ENCODE results near the gene CNN2.

The CNN2 gene

DNA sequence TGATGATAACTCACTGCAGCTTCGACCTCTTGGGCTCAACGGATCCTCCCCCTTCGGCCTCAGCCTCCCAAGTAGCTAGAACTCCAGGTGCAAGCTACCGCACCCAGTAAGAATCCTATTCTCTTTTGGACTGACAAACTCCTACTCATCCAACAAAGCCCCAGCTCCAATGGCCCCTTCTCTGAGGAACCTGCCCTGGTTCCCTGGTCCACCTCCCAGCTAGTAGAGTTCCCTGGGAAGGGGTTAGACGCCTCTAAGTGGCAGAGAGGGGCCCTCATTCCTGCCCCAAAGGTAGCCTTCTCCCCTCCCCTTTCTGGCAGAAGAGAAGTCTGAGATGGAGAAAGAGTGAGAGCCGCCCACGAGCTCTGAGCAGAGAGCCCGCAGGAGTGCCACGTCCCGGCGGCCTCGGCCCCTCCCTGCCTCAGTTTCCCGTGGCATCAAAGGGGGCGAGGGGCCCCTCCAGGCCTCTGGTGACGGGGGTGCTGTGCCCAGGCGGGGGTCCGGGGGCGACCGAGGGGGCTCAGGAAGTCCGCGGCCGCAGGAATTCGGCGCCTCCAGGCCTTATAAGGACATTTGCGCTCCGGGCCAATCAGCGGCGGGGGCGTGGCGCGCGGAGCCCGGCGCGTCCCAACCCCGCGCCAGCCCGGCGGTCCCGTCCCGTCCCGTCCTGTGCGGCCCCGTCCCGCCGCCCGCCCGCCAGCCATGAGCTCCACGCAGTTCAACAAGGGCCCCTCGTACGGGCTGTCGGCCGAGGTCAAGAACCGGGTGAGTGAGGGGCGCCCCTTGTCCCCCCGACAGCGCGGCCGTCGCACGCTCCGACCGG lies at the start of gene CNN2:
Gene CNN2, plus strand, starts transcription at position 649 of the 823 bp plus-strand sequence. Its CDS starts 54 bp downstream, at position 703.
- peak within 1 kb of the TSS; percentile 48 for H3K27ac ChIP-seq
- TF ChIP-seq, protein P1, sequence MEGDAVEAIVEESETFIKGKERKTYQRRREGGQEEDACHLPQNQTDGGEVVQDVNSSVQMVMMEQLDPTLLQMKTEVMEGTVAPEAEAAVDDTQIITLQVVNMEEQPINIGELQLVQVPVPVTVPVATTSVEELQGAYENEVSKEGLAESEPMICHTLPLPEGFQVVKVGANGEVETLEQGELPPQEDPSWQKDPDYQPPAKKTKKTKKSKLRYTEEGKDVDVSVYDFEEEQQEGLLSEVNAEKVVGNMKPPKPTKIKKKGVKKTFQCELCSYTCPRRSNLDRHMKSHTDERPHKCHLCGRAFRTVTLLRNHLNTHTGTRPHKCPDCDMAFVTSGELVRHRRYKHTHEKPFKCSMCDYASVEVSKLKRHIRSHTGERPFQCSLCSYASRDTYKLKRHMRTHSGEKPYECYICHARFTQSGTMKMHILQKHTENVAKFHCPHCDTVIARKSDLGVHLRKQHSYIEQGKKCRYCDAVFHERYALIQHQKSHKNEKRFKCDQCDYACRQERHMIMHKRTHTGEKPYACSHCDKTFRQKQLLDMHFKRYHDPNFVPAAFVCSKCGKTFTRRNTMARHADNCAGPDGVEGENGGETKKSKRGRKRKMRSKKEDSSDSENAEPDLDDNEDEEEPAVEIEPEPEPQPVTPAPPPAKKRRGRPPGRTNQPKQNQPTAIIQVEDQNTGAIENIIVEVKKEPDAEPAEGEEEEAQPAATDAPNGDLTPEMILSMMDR (IDR thresholded peaks at IDR 0.05), result no peak
- no peak for TF ChIP-seq ZFX (IDR thresholded peaks at IDR 0.05; ENCODE audit: borderline replicate concordance)

DNA sequence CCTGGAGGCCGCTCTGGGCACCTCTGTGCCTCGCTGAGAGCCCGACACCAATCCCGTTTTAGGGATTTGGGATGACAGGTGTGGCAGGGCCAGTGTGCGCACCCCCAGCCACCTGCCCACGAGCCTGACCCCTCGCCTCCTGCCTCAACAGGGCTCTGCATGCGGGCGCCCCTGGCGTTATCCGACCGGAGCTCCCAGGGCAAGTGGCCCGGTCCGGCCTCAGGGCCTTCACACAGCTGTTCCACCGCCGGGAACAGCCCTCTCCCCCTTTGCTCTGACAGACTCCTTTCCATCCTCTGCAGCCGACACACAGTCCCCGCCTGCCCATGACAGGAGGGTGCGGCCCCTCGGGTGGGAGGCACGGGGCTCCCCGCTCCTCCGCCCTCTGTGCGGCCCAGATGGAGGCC lies 49.3 kb upstream of the CNN2 start:
- TF ChIP-seq, protein P1 (IDR thresholded peaks at IDR 0.05), result no peak
- no peak for TF ChIP-seq ZFX (IDR thresholded peaks at IDR 0.05; ENCODE audit: borderline replicate concordance)
- H3K27ac ChIP-seq, result no peak overlapping the region

DNA sequence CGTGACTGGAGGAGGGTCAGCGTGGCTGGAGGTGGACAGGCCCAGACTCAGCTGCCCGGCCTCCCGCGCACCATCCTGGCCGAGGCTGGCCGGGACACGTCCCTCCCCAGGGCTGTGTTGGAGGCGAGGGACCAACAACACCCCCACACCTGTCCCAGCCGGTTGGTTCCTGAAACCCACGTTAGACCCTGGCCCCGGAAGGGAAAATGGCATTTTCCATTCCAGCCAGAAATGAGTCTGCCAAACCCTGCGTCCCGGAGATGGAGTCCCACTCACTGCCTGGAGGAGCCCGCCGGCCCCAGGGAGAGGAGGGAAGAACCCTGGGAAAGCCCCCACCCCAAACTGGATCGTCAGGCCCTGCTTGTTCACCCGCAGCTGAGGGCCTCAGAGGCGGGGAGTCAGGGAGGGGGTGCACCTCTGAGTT lies 47.1 kb upstream of the CNN2 start:
- no peak overlapping the region for H3K27ac ChIP-seq
- no peak for TF ChIP-seq ZFX (IDR thresholded peaks at IDR 0.05; ENCODE audit: borderline replicate concordance)

DNA sequence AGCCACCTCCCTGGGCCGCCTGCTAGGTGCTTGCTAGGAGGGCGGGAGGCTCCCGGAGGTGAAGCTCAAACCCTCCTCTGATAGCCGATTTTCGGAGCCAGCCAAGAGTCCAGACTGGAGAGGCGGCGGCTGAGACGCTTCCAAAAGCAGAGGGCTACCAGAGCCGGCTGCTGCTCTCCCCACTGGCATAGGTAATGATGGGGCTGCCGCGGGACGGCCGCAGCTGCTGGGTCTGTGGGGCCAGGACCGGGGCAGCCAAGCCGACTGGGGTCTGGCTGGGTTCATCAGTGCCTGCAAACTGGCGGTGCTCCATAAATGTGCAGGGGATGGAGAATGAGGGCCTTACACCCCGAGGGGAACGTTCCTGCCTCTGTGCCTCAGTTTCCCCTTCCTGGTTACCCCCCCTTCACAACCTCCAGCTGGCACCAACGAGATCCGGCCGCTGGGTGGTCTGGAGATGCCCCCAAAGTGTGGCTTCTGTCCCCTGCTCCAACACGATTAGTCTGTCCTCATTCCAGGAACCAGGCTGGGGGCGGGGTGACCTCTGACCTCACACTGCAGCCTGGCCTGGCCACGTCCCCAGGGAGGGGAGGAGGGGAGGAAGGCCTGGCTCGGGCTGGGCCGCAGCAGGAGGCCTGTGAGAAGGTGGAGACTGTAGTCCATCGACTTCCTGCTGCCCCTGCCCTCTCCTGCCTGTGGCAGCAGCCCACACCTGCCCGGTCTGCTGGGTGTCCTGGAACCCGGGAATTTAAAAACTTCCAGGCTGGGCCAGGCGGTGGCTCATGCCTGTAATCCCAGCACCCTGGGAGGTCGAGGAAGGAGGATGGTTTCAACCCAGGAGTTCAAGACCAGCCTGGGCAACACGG lies 46.0 kb upstream of the CNN2 start:
- no peak overlapping the region for H3K27ac ChIP-seq
- no peak for TF ChIP-seq ZFX (IDR thresholded peaks at IDR 0.05; ENCODE audit: borderline replicate concordance)
- TF ChIP-seq, protein P1 (IDR thresholded peaks at IDR 0.05), result no peak

DNA sequence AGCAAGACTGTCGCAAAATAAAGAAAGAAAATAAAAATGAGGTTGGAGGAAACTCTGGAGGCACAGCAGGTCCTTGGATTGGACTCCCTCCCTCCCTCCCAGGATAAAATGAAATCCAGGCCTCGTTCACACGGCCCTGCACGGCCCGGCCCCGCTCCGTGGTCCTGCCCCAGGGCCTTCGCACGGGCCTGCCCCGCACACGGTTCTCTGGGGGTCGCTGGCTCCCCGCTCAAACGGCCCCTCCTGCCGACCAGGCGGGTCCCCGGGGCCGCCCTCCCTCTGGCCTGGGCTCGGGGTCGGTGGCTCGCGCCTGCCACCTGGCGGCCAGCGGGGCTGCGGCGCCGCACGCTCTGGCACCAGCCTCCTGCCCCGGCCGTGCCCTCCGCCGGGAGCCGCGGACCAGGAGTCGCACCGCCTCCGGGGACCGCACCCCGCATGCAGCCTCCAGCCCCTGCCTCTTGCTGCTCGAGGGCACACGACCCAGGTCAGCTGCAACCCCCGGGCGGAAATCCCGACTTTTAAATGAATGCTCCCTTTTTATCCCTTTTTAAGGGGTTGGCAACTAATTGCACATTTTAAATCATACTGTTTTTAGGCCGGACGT lies 43.7 kb upstream of the CNN2 start:
- TF ChIP-seq, protein P1 (IDR thresholded peaks at IDR 0.05), result peak; percentile 96
- no peak for TF ChIP-seq ZFX (IDR thresholded peaks at IDR 0.05; ENCODE audit: borderline replicate concordance)
- peak overlapping the region; percentile 70; the same call in 1 of the 2 replicates for H3K27ac ChIP-seq

DNA sequence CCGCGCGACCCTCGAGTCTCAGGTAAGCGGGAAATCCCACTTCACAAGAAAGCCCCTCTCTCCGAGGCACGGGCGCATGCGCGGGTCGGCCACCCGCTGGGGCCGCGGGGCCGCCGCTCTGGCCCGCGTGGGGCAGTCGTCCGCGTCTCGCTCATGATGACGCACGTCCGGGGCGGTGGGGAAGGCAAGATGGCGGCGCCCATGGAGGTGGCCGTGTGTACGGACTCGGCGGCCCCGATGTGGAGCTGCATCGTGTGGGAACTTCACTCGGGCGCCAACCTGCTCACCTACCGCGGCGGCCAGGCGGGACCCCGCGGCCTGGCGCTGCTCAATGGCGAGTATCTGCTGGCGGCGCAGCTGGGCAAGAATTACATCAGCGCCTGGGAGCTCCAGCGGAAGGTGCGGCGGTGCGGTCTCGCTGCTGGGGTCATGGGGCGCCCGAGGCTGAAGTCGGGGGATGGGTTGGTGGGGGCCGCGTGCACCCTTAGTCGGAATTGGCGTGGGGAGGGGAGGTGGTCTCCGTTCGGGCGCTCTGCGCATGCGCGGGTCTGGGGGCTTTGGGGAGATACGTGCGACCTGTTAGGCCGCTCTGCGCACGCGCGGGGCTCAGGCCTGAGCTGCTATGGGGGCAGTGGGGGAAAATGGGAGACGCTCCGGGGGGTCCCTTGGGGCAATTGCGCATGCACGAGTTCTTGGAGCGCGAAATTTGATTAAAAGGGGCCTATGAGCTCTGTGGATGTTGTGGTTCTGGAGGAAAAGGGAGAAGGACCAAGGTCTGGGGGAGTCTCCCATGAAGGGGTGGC lies 42.0 kb upstream of the CNN2 start, which contains the start of gene WDR18:
Gene WDR18, plus strand, starts transcription at position 181 of the 803 bp plus-strand sequence. Its CDS starts 9 bp downstream, at position 190.
- TF ChIP-seq, protein P1 (IDR thresholded peaks at IDR 0.05), result no peak; the same call in 1 of the 2 replicates
- TF ChIP-seq ZFX (IDR thresholded peaks at IDR 0.05; ENCODE audit: borderline replicate concordance), result no peak
- H3K27ac ChIP-seq, result peak within 1 kb of the TSS; percentile 70
